Stimulated activated CD8-positive, alpha-beta memory T cell treated with anti-CD3 and anti-CD28 coated beads, Interleukin-2, amount 100 ng/mL, for 48 hours (primary cell): ENCODE measurements around the gene SAP30BP.

Source experiments
- DNase-seq, 2 donors: peaks; one replicate each; pipeline ENCODE4 v3.0.0-alpha.2; 2020; ENCODE audit warnings: low read depth in 2 of 2

The SAP30BP gene

DNA sequence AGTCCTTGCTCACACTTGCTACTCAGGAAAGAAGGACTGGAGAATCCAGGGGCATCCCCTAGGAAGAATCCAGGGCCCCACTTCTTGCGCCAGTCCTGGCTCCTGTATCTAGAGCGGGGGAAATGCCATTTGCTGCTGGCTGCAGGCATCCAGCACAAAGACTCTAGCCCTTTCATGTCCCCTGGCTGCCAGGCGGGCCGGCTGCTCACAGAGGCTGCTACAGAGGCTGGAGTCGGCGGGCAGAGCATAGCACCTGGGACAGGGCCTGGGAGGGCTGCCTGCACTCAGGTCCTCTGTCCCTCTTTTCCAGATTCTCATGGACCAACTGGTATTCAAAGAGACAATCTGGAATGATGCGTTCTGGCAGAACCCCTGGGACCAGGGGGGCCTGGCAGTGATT, 20.1 kb upstream of the SAP30BP start:
- DNase-seq = no peak

DNA sequence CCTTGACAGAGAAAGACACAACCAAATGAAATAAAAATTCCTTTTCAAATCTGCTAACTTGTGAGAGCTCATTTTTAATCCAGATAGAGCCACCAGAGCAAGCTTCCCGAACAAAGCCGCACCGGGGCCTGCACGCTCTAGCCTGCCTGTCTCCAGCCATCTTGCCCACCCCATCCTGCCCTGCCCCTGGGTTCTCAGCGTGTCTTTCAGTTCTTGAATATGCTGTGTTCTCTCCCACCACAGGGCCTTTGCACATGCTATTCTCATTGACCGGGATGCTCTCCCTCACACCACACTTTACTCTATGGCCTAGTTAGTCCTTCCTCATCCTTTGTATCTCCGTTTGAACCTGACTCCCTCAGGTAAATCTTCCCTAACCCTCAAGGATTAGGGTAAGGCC, 19.2 kb upstream of the SAP30BP start:
- no peak for DNase-seq

DNA sequence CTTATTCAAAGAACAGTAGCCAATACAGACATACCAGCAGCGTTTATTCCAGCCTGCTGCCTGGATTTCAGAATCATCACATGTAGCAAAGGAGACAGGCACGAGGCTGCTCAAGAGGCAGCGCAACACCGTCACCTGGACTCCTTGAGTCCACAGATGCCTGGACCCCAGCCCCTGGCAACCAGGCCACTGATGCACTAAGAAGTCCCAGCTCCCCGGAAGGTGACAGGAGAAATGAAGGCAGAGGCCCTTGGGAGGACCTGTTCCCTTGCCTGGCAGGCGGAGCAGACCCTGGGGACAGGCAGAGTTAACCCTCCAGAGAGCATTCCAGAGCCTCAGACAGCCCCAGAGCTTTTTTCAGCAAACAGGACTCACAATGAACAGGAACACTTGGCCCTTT, 17.5 kb upstream of the SAP30BP start:
- DNase-seq = no peak

DNA sequence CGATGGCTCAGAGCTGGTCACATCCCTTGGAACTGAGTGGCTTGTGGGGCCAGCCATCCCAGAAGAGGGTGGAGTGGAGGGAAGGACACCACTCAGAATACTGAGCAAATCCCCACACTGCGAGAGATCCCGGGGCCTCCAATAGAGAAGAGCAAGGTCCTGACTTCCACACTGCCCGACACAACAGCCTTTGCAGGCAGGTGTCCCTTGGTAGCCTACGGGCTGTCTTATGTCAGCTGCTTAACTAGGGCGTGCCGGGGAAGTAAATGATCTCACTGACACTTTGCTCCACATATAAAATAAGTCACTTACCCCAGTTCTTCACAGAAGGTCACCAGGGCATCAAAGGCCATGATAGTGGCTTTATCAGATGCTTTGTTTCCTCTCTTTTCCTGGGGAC, 16.3 kb upstream of the SAP30BP start:
- no peak for DNase-seq

DNA sequence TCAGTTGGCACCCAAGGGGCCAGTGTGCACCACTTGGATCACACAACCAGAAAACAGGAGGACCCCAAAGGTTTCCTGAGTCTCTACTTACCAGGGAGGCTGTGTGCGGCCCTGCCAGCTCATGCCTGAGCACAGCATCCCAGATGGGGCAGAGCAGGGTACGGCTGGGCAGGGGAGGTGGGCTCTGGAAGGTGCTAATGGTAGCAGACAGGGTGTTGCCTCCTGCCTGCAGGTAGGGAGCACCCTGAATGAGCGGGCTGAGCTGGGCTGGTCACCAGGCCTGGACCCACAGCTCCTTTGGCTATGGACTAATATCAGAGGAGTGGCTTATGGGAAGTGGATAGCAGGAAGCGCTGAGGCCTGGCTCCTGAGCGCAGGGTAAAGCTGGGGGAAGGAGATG, 14.8 kb upstream of the SAP30BP start:
- no peak for DNase-seq

DNA sequence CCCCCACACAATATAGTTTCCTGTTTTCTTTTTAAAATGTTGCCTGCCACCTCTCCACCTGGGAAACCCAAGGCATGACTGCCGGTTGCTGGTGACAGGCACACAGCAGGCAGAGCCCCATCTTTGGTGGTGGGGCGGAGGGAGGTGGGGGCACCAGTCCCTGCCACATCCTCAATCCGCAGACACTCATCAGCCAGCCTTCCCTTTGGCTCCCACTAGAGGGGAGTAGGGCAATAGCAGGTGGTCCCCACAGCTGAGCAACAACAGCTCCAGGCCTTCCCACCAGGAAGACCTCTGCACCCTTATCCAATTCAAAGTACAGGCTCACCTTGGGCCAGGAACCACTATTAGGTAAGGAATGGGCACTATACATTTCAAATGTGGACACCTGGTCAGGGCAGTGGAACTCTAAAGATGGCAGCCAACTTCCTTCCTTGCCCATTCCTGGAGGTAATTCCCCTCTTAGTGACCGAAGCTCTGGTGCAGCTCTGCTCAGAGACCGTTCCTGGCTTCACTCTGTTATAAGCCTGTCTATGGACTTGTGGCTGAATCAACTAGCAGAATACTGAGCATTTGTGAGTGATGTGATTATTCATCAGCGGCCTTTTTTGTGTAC, 14.1 kb upstream of the SAP30BP start:
- DNase-seq = peak in 1 of 2 donors; percentile 14

DNA sequence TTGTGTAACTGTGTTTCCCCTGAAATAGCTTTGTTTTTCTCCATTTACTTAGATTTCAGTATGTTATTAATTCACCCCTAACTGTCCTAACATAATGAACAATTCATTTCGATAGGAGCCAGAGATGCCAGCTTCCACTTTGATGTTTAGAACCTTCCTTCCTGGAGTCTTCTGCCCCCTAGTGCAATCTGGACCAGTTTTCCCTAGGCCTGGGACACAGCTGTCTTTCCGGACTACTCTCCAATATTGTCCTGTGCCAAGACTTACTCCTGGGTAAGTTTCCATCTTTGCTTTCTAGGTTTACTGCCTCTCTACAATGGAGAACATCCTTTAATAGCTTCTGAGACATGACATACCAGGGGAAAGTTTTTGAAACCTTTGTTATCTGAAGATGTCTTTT, 13.0 kb upstream of the SAP30BP start:
- no peak for DNase-seq

DNA sequence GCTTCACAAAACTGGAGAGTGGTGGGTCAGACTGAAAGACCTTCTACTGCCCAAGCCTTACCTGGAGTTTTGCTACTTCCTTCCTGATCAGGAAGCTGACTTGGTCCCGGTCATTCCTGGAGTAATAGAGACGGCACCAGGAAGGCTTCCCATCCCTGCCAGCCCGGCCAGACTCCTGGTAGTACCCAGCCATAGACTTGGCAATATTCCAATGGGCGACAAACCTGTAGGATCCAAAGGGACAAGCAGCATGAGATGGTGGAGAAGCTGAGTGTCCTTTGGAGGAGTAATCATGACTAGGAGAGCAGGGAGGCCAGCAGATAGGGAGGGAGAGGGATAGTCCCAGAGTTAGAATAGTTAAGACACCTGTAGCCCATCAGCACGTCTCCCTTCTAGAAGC, 8.9 kb upstream of the SAP30BP start:
- no peak for DNase-seq

DNA sequence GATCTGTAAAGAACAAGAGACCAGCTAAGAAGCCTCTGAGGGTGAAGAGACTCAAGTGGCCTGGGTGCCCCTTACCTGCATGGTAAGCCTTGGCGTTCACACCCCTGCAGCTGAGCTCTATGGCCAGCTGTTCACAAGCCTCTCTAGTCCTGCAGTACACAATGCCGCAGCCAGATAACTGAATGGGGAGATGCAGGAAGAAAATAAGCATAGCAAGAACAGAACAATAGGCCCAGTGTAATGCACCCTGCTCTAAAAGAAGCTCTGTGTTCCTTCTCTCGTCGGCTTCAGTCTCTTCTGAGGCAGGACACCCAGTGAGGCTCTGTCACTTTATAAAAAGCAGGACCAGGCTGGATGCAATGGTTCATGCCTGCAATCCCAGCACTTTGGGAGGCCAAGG, 5.6 kb upstream of the SAP30BP start:
- no peak for DNase-seq

DNA sequence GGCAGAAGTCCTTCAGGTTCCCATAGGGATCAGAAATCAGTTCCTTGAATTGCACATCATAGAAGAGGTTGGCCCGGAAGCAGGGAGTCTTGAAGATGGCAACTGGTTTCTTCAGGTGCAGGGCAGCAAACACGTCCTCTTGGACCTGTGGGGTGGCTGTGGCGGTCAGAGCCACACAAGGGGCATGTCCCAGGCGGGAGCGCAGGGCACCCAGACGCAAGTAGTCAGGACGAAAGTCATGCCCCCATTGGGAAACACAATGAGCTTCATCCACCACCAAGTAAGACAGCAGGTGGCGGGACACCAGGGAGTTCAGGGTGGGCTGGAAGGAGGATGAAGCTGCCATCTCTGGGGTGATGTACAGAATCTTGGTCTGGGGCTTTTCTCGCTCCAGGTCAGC, 4.6 kb upstream of the SAP30BP start:
- no peak for DNase-seq

DNA sequence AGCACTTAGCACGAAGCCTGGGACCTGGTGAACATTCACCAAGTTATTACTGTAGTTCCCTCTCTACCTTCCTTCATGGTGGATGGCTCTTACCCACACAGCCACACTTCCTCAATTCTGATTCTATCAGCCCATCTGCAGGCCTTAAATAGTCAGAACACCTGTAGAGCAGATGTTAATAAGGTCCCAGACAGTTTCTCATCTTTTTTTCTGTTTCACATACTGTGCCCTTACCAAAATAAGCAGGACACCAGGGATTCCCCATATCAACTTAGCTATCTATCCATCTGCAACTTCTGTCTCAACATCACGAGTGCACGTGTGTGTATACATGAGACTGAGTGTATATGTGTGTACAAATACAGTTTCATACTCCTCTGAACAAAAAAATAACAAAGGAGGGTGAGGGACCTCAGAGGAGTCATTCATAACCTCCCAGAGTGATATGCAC, 3.0 kb upstream of the SAP30BP start:
- DNase-seq = no peak

DNA sequence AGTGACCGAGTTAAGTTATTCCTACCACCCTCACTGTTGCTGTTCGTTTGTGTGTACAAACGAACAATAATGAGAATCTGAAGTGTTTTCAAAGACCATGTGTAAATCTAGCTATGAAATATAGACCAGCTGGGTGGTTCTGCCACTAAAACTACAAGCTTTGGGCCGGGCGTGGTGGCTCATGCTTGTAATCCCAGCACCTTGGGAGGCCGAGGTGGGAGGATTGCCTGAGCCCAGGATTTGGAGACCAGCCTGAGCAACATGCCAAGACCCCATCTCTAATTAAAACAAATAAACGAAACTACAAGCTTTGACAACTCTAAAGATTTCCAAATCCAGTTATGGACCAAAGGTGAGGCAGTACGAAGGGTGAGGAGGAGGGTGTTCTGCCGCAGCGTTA, 1.2 kb upstream of the SAP30BP start:
- DNase-seq = no peak

DNA sequence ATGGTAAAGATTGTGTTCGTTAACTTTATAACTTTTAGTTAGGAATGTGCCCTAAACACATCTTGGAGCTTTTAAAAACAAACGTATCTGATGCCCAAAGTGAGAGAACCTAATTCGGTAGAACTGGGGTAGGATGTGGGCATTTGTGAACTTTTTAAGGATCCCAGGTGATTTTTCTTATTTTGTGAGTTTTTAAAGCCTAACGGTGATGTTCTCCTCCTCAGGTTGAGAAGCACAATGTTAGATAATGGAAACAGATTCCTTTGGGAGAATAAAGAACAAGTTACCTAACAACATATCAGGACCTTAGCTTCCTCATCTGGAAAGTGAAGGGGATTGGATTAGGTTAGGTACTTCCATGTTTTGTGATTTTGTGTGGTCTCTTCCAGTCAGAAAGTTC, 687 bp downstream of the SAP30BP start:
- no peak for DNase-seq

DNA sequence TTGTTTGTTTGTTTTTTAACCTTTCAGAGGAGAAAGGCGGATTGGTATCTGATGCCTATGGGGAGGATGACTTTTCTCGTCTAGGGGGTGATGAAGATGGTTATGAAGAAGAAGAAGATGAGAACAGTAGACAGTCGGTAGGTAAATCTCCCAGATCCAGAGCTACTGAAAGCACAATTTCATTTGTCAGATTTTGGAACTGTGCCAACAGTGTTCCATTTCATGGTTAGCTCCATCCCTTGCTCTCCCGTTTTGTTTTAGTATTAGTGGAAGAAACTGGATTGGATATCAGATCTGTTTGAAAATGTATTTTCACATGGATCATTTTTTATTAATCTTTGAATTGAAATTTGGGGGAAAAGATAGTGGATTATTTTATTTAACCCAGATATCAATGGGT, 1.4 kb downstream of the SAP30BP start:
- no peak for DNase-seq

DNA sequence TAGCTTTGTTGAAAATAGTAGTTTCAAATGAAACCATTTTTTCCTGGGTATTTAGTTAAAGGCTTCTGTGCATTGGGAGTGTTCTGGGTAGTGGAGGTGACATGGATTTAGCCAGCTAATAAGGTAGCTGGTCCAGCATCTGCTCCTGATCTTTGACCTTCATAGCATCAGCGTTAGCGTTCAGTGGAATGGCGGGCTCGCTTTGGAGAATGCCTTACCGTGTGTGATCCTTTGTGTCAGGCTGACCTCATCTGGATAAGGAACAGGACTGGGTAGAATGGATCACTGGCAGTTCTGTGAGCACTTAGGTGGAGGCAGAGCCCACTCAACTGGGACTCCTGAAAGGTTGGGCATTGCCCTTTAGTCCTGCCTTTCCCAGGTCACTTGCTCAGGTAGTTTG, 3.7 kb downstream of the SAP30BP start:
- no peak for DNase-seq

DNA sequence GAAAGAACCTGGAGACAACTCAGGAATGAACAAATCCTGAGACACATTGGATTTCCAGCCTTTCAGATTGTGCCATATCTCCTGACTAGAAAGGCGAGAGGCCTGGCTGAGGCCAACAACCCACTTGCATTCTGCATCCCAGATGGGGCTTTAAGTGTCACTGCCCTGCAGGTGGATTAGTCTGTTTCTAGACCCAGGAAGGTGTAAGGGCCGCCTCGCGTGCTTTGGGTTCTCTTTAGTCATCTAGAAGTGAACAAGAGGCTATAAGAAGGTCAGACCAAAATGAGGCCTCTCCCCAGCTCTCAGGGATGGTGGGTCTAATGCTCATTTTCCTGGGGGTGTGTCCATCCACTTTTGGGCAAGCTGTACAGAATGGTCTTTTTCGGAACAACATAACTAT, 4.9 kb downstream of the SAP30BP start:
- no peak for DNase-seq

DNA sequence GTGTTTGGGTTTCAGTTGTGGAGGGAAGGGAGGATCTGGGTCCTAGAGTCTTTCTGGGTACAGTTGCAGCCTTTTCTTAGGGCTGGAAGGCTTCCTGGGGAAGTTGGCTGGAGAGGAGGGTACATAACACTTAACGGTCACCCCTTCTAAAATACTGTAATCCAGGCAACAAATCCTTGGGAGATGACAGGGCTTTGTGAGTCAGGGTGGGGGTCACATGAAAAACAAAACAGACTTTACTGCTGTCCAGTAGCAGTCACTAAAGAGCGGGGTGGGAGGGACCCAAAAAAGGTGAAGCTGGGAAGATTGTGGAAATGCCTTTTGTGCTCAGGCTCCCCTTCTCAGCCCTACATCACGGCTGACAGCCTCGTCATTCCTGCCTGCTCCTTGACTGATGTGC, 6.3 kb downstream of the SAP30BP start:
- no peak for DNase-seq

DNA sequence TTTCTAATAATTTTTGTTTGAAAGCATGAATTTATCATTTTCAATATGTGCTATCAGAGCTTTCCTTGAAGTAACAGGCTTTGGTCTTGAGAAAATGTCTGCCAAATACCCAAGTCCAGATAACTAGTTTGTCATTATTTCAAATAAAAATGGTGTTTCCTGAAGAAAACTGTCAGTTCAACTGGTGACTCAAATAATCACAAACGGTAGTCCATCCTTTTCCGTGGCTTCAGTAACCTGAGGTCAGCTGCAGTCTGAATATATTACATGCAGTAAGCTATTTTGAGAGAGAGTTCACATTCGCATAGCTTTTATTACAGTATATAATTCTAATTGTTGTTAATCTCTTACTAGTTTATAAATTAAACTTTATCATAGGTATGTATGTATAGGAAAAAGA, 9.3 kb downstream of the SAP30BP start:
- DNase-seq = no peak

DNA sequence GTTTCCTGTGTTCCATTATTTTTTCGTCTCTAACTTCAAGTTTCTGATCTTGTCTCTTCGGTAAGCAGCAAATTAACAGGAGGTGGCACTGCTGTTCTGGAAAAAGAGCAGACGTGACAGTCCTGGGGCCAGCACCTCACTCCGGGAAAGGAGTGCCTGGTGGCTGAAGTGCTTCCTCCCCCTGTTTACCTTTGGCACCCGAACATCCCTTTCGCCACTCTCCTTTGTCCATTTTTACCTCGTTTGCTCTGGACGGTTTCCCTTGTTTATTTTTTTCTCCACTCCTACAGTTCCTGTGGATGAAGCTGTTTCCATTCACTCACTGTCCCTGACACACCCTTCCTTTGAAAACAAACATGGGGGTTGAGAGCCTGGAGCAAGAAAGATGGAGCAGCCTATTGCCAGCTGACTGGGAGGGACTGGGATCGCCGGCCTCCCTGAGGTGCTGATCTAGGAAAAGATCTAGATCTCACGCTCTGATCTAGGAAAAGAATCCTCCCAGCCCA, 12.6 kb downstream of the SAP30BP start:
- no peak for DNase-seq

DNA sequence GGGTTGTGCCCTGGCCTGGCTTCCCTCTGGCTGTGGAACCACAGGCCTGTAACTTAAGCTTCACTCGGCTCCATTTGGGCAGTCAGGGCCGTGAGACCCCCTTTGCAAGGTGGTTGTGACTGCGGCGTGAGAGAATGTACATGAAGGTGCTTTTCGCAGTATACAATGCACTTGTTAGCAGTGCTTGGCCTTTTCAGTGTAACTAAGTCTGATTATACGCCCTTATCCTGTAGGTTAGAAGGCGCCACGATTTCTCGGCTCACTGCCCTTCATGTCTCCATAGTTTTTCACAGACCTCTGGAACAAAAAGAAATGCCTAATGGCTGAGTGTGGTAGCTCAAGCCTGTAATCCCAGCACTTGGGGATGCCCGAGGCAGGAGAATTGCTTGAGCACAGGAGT, 13.3 kb downstream of the SAP30BP start:
- DNase-seq = no peak

DNA sequence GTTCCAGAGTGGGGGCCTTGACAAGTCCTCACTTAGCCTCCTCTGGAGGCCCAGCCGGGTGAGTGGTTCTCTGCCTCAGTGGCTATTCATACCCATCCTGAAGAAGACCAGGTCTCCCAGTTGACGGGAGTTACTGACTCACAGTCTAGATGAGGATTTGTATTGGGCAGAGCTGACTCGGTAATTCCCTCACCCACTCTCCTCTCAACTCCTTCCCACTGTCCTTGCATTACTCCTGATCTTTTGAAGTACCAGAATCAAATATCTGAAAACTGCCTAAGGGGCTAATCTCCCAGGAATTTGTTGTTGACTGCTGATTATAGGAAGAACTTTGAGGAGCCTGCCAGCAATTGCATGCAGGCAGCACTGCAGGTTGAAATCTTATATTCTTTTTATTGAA, 14.2 kb downstream of the SAP30BP start:
- no peak for DNase-seq

DNA sequence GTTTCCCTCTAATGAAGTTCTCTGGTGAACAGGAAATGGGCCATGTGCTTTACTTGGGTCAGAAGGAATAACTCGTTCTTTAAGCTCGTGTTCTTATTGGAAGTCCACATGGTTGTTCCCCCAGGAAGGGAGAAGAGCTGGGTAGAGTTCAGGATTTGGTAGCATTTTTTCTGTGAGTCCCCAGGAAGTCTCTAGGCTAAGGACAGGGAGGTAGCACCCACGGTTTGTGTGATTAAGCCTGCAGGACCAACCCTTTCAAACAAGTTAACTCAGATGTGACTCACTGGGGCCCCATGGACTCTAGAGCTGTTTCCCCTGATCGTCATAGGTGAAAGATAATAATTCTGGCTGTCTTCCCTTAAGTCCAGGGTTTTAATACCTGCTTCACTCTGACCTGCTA, 16.4 kb downstream of the SAP30BP start:
- DNase-seq = no peak

DNA sequence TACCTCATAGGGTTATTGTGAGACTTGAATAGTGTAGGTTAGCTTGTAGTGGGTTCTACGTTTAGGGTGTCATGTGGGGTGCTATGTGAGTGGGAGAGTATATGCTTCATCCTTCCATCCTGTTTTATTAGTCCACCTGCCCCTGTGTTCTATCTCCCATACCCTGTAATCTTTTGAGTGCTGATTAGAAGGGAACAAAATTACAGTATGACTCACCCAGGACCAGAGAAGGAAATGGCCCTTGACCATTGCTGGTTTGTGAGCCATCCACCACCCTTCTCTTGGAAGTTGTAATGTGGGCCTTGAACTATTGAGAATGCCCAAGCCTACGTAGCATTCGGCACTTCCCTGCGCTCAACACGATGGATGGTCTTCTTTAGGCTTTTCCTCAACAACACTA, 17.1 kb downstream of the SAP30BP start:
- no peak for DNase-seq

DNA sequence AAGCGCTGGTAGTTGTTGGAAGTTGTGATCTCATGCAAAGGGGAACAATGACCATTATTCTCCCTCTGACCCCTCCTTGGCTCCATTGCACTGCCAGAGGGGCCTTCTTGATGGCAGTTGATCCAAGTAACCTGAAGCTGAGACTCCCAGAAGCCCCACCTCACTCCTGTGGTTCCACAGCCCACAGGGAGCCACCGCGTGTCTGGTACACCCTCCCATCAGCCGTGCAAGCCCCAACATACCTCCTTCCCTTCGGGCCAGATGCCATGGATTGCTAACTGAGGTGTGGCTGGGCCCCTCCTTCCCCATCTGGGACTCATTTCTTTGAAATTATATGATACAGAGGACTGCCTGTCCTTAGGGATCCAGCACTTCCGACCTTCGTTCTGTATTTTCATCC, 17.8 kb downstream of the SAP30BP start:
- DNase-seq = no peak
